IPS-18a (cell line): Measurements from ENCODE around the gene BCL2L2.

ENCODE experiments used
- H3K27ac ChIP-seq: one replicate; pipeline ENCODE4 v1.5.1; 2013; ENCODE audit warnings: low read length
- H3K27me3 ChIP-seq: one replicate; pipeline ENCODE4 v1.6.1; 2013; ENCODE audit warnings: mild to moderate bottlenecking, low read length; ENCODE audit not compliant: control insufficient read depth, insufficient read depth
- H3K36me3 ChIP-seq: one replicate; pipeline ENCODE4 v1.6.1; 2013; ENCODE audit warnings: low read depth, low read length; ENCODE audit not compliant: control insufficient read depth
- H3K4me1 ChIP-seq: one replicate; pipeline ENCODE4 v1.6.1; 2013; ENCODE audit warnings: low read depth, low read length; ENCODE audit not compliant: control insufficient read depth
- H3K4me3 ChIP-seq: one replicate; pipeline ENCODE4 v1.5.1; 2013; ENCODE audit warnings: low read length
- H3K9ac ChIP-seq: one replicate; pipeline ENCODE4 v1.6.1; 2013; ENCODE audit warnings: mild to moderate bottlenecking, low read length, moderate library complexity
- H3K9me3 ChIP-seq: one replicate; pipeline ENCODE4 v1.6.1; 2013; ENCODE audit warnings: low read depth, low read length; ENCODE audit not compliant: control insufficient read depth

BCL2L2 gene

GRCh38 chr14:23361320-23361719 lies 54.7 kb downstream of the BCL2L2 start:
- no peaks in the 10 kb centered on the region for H3K27me3 ChIP-seq
- H3K9me3 ChIP-seq: no peaks in the 10 kb centered on the region
- no peak overlapping the region for H3K27ac ChIP-seq
- peaks cover 20% of the 10 kb centered on the region for H3K36me3 ChIP-seq
- peaks cover 14% of the 10 kb centered on the region for H3K4me1 ChIP-seq
- H3K4me3 ChIP-seq: no peak overlapping the region
- H3K9ac ChIP-seq: no peak overlapping the region
